SK-N-SH (cell line): ENCODE data around the gene ALX3. TPM values are rescaled to one million over a fixed set of nuclear protein-coding genes. Genes with fewer than 3 reads are reported as not detected.

Experiments used
- CTCF ChIA-PET: fragments of 300-600, 350-600 bp; formaldehyde crosslinking; extraction: SDS; loops from one replicate; lab custom pipeline; 2021; lab: Yijun Ruan, JAX
- POLR2A ChIA-PET: fragments of 350-600 bp; sonication (Branson Sonifier 250); formaldehyde crosslinking; extraction: SDS; loops from one replicate; lab custom pipeline; 2020; ENCODE audit warnings: antibody characterized with exemption, inconsistent platforms; lab: Yijun Ruan, JAX
- DNase-seq: peaks from one replicate; pipeline ENCODE4 v3.0.0; 2012
- H2AFZ ChIP-seq: fragments of 200-600 bp; sonication (generic); 2 replicates; pipeline ENCODE4 v1.8.1; 2016; ENCODE audit warnings: antibody characterized with exemption, mild to moderate bottlenecking, low read depth
- H3F3A ChIP-seq: fragments of 200-600 bp; sonication (generic); replicated peaks from 2 replicates; pipeline ENCODE3; 2016; ENCODE audit warnings: antibody characterized with exemption, mild to moderate bottlenecking; ENCODE audit not compliant: insufficient read depth
- H3K27ac ChIP-seq, 2 experiments: fragments of 200-500 bp in 1 of 2; fragments of 200-600 bp in 1 of 2; sonication (Bioruptor generic) in 1 of 2; sonication (generic), shearing (Covaris generic) in 1 of 2; 2 replicates each; pipeline versions ENCODE4 v1.5.1 to v1.6.1; 2014 to 2016; ENCODE audit warnings: low read depth in 2 of 2, inconsistent platforms in 1 of 2, low read length in 1 of 2, mild to moderate bottlenecking in 1 of 2, mixed read lengths in 1 of 2
- H3K27me3 ChIP-seq: fragments of 200-600 bp; sonication (generic), shearing (Covaris generic); 2 replicates; pipeline ENCODE4 v1.6.1; 2016; ENCODE audit warnings: mixed run types; ENCODE audit not compliant: insufficient read depth
- H3K36me3 ChIP-seq, 2 experiments: fragments of 200-500 bp in 1 of 2; fragments of 200-600 bp in 1 of 2; sonication (Bioruptor generic) in 1 of 2; sonication (generic) in 1 of 2; replicated peaks in 1 of 2; 2 replicates each; pipeline versions ENCODE3 to v1.5.1; 2014 to 2016; ENCODE audit warnings: low read length in 1 of 2, mild to moderate bottlenecking in 1 of 2; ENCODE audit not compliant: insufficient read depth in 2 of 2, control insufficient read depth in 1 of 2
- H3K4me1 ChIP-seq, 2 experiments: fragments of 200-500 bp in 1 of 2; fragments of 200-600 bp in 1 of 2; sonication (Bioruptor generic) in 1 of 2; sonication (generic), shearing (Covaris generic) in 1 of 2; 2 replicates each; pipeline versions ENCODE4 v1.5.1 to v1.6.1; 2014 to 2016; ENCODE audit warnings: low read depth in 1 of 2, low read length in 1 of 2, mixed run types in 1 of 2; ENCODE audit not compliant: insufficient read depth in 2 of 2, control insufficient read depth in 1 of 2
- H3K4me2 ChIP-seq: fragments of 200-600 bp; sonication (generic), shearing (Covaris generic); 2 replicates; pipeline ENCODE4 v1.6.1; 2017; ENCODE audit warnings: mixed run types
- H3K4me3 ChIP-seq, 2 experiments: fragments of 200-500 bp in 1 of 2; fragments of 200-600 bp in 1 of 2; sonication (Bioruptor generic) in 1 of 2; sonication (generic), shearing (Covaris generic) in 1 of 2; 2 replicates each; pipeline versions ENCODE4 v1.5.1 to v1.8.1; 2014 to 2016; ENCODE audit warnings: low read depth in 2 of 2, inconsistent platforms in 1 of 2, low read length in 1 of 2, mild to moderate bottlenecking in 1 of 2, mixed read lengths in 1 of 2, moderate library complexity in 1 of 2
- H3K79me2 ChIP-seq: fragments of 200-600 bp; sonication (generic); 2 replicates; pipeline ENCODE4 v1.8.1; 2017; ENCODE audit warnings: mild to moderate bottlenecking; ENCODE audit not compliant: insufficient read depth
- H3K9ac ChIP-seq: fragments of 200-600 bp; sonication (generic); 2 replicates; pipeline ENCODE4 v1.6.1; 2017; ENCODE audit warnings: mixed run types
- H3K9me2 ChIP-seq: fragments of 200-600 bp; sonication (generic); 2 replicates; pipeline ENCODE4 v1.6.1; 2017; ENCODE audit warnings: mixed run types
- H3K9me3 ChIP-seq: fragments of 200-600 bp; sonication (generic); 2 replicates; pipeline ENCODE4 v1.6.1; 2017; ENCODE audit warnings: mixed run types, mild to moderate bottlenecking, moderate library complexity
- H4K20me1 ChIP-seq: fragments of 200-600 bp; sonication (generic); 2 replicates; pipeline ENCODE4 v1.6.1; 2017; ENCODE audit warnings: mild to moderate bottlenecking, mixed run types; ENCODE audit not compliant: insufficient read depth
- CHD2 ChIP-seq: fragments of 150-350 bp; IDR thresholded peaks from 2 replicates; pipeline ENCODE4 v1.6.1; 2018; ENCODE audit warnings: low read length; ENCODE audit not compliant: partially characterized antibody
- ELF1 ChIP-seq: IDR thresholded peaks from 2 replicates; pipeline ENCODE4 v1.4.0; 2012
- EP300 ChIP-seq, 2 experiments: IDR thresholded peaks; 2 replicates each; pipeline versions ENCODE4 v1.4.0 to v1.6.1; 2012; ENCODE audit warnings: borderline replicate concordance in 1 of 2, low read depth in 1 of 2, low read length in 1 of 2
- FOSL2 ChIP-seq: IDR thresholded peaks from 2 replicates; pipeline ENCODE4 v1.4.0; 2012; ENCODE audit warnings: low read depth, mild to moderate bottlenecking, moderate library complexity, borderline replicate concordance
- GABPA ChIP-seq: IDR thresholded peaks from 2 replicates; pipeline ENCODE4 v1.4.0; 2012; ENCODE audit warnings: low read depth, mild to moderate bottlenecking
- JUND ChIP-seq: IDR thresholded peaks from 2 replicates; pipeline ENCODE4 v1.4.0; 2012
- MXI1 ChIP-seq: IDR thresholded peaks from 2 replicates; pipeline ENCODE4 v1.6.1; 2012; ENCODE audit warnings: mild to moderate bottlenecking, low read depth, low read length, improper control_type of control experiment
- NFIC ChIP-seq: IDR thresholded peaks from 2 replicates; pipeline ENCODE4 v1.4.0; 2012; ENCODE audit warnings: borderline replicate concordance
- NRF1 ChIP-seq: IDR thresholded peaks from 2 replicates; pipeline ENCODE4 v1.6.1; 2012; ENCODE audit warnings: low read depth, mild to moderate bottlenecking, low read length
- POLR2AphosphoS5 ChIP-seq: IDR thresholded peaks from 2 replicates; pipeline ENCODE4 v1.6.1; 2012; ENCODE audit warnings: low read depth, low read length
- RAD21 ChIP-seq: IDR thresholded peaks from 2 replicates; pipeline ENCODE4 v1.6.1; 2012; ENCODE audit warnings: mild to moderate bottlenecking, low read length
- RFX5 ChIP-seq: IDR thresholded peaks from 2 replicates; pipeline ENCODE4 v1.6.1; 2012; ENCODE audit warnings: mild to moderate bottlenecking, improper control_type of control experiment, low read length
- RXRA ChIP-seq: IDR thresholded peaks from 2 replicates; pipeline ENCODE4 v1.4.0; 2012; ENCODE audit warnings: low read depth, mild to moderate bottlenecking, borderline replicate concordance
- SIN3A ChIP-seq: IDR thresholded peaks from 2 replicates; pipeline ENCODE4 v1.6.1; 2012; ENCODE audit warnings: low read depth, mild to moderate bottlenecking, low read length, moderate library complexity, borderline replicate concordance
- SMC3 ChIP-seq: IDR thresholded peaks from 2 replicates; pipeline ENCODE4 v1.6.1; 2012; ENCODE audit warnings: low read depth, low read length, improper control_type of control experiment
- TAF1 ChIP-seq: IDR thresholded peaks from 2 replicates; pipeline ENCODE4 v1.6.1; 2012; ENCODE audit warnings: low read depth, mild to moderate bottlenecking, low read length, moderate library complexity, borderline replicate concordance
- TCF12 ChIP-seq: IDR thresholded peaks from 2 replicates; pipeline ENCODE4 v1.4.0; 2012
- TEAD4 ChIP-seq: IDR thresholded peaks from 2 replicates; pipeline ENCODE4 v1.4.0; 2012; ENCODE audit warnings: mild to moderate bottlenecking, borderline replicate concordance; ENCODE audit not compliant: insufficient read depth
- YY1 ChIP-seq: IDR thresholded peaks from 2 replicates; pipeline ENCODE4 v1.4.0; 2012; ENCODE audit warnings: low read depth, mild to moderate bottlenecking
- WGBS: methylation state at CpG from one replicate; pipeline ENCODE4 v1.1.6; 2017; ENCODE audit warnings: low lambda C conversion rate; 5-methylcytosine and 5-hydroxymethylcytosine counted together
- polyA plus RNA-seq, 3 experiments: library from polyadenylated mRNA; depleted of rRNA; stranded (reverse); fragments of >200 nt; gene quantifications; 2 replicates each; pipeline ENCODE4 v1.2.3, GENCODE V29; 2012
- TF ChIP-seq, protein P1 (sequence below): IDR thresholded peaks from 2 replicates; pipeline ENCODE4 v1.6.1; 2012; ENCODE audit warnings: mild to moderate bottlenecking, low read depth, low read length, moderate library complexity
- TF ChIP-seq, protein P2 (sequence below): fragments of 150-350 bp; IDR thresholded peaks from 2 replicates; pipeline ENCODE4 v1.6.1; 2016; ENCODE audit warnings: mild to moderate bottlenecking, low read depth, low read length
- TF ChIP-seq, protein P3 (sequence below): IDR thresholded peaks from 2 replicates; pipeline ENCODE4 v1.4.0; 2012; ENCODE audit warnings: low read depth
- TF ChIP-seq, protein P4 (sequence below): fragments of 150-350 bp; IDR thresholded peaks from 2 replicates; pipeline ENCODE4 v1.6.1; 2017; ENCODE audit warnings: antibody characterized with exemption, low read length, low read depth, borderline replicate concordance
- TF ChIP-seq, protein P5 (sequence below): IDR thresholded peaks from 2 replicates; pipeline ENCODE4 v1.4.0; 2012; ENCODE audit warnings: low read depth, borderline replicate concordance

ALX3 gene
- polyA plus RNA-seq, 1 of the 3 experiments (the other 2 are of a cell fraction), result not detected

DNA sequence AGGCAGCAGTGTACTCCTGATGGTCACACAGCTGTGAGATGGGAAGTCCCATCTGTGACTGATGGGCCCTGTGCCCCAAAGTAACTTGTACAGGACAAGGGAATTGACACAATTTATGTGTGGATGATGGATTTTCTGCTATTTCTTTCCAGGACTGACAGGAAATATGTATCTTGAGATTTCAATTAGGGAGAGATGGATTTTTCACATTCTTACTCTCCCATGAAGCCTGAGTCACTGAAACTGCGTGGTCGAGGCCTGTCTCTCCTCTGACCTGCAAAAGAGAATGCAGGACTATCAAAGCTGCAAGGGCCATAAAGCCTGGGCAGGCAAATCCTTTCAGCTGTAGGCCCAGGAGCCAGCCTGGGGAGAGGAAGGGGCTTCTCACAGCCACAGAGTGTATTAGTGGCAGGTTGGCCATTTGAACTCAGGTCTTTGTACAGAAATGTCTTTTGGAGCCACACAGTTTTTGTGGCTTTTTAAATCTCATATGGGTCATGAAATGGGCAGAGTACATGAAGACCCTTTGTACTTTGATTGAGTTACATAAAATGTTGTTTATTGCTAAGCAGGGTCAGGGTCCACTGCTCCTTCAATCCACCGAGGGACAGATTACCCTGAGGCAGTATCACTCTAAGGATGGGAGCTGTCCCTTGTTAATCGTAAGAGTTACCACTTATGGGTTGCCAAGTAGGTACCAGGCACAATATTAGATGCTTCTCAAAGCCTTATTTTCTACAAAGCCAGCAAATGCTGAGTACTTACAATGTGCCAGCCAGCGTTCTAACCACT is 14.8 kb downstream of the ALX3 start:
- Histone ChIP-seq H3K4me2 (peak overlapping the region; percentile 52), H3K36me3 (peaks cover 41 to 64% of the 10 kb centered on the region in 2 experiments), H3K9ac (peak overlapping the region; percentile 34; the same call in 1 of the 2 replicates), H3F3A (peaks cover 45% of the 10 kb centered on the region), H3K27ac (peak overlapping the region; percentile 71 to 93), H3K79me2 (no peaks in the 10 kb centered on the region; the same call in 1 of the 2 replicates), H3K9me2 (no peaks in the 10 kb centered on the region), H3K4me3 (no peak overlapping the region), H3K4me1 (peaks cover 60 to 78% of the 10 kb centered on the region in 2 experiments), H3K9me3 (no peaks in the 10 kb centered on the region), H2AFZ (no peak overlapping the region), H4K20me1 (peaks cover 10% of the 10 kb centered on the region), H3K27me3 (no peaks in the 10 kb centered on the region)
- POLR2A ChIA-PET, result interaction anchor here (0.9 to 1.1 kb wide), 2 partner anchors 36 to 45 kb away, joined by 3 to 4 read pairs; no protein-coding TSS in a partner anchor
- 50% methylated on average over 4 of the region's 5 CpGs for WGBS
- DNase-seq, result no peak
- CTCF ChIA-PET, result interaction anchor here (1.0 to 42.0 kb wide), 9 partner anchors 10 to 405 kb away, joined by 4 to 1768 read pairs (median 17); partner anchors contain the start of genes ALX3, KCNC4, STRIP1 and UBL4B
- TF ChIP-seq YY1, result no peak
- peak; percentile 19; the same call in 1 of the 2 replicates for TF ChIP-seq RXRA
- no peak for TF ChIP-seq TAF1
- TF ChIP-seq MXI1, result no peak
- TF ChIP-seq CHD2, result no peak
- TF ChIP-seq SMC3, result no peak
- peak; percentile 43; the same call in 1 of the 2 replicates for TF ChIP-seq POLR2AphosphoS5
- no peak for TF ChIP-seq RFX5
- TF ChIP-seq, protein P1, sequence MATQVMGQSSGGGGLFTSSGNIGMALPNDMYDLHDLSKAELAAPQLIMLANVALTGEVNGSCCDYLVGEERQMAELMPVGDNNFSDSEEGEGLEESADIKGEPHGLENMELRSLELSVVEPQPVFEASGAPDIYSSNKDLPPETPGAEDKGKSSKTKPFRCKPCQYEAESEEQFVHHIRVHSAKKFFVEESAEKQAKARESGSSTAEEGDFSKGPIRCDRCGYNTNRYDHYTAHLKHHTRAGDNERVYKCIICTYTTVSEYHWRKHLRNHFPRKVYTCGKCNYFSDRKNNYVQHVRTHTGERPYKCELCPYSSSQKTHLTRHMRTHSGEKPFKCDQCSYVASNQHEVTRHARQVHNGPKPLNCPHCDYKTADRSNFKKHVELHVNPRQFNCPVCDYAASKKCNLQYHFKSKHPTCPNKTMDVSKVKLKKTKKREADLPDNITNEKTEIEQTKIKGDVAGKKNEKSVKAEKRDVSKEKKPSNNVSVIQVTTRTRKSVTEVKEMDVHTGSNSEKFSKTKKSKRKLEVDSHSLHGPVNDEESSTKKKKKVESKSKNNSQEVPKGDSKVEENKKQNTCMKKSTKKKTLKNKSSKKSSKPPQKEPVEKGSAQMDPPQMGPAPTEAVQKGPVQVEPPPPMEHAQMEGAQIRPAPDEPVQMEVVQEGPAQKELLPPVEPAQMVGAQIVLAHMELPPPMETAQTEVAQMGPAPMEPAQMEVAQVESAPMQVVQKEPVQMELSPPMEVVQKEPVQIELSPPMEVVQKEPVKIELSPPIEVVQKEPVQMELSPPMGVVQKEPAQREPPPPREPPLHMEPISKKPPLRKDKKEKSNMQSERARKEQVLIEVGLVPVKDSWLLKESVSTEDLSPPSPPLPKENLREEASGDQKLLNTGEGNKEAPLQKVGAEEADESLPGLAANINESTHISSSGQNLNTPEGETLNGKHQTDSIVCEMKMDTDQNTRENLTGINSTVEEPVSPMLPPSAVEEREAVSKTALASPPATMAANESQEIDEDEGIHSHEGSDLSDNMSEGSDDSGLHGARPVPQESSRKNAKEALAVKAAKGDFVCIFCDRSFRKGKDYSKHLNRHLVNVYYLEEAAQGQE, result no peak
- peak; percentile 47; the same call in 1 of the 2 replicates for TF ChIP-seq FOSL2
- no peak for TF ChIP-seq GABPA
- TF ChIP-seq NRF1, result no peak
- no peak for TF ChIP-seq NFIC
- TF ChIP-seq TCF12, result peak; percentile 75
- peak; percentile 33; the same call in 1 of the 2 replicates for TF ChIP-seq SIN3A
- TF ChIP-seq, protein P2, sequence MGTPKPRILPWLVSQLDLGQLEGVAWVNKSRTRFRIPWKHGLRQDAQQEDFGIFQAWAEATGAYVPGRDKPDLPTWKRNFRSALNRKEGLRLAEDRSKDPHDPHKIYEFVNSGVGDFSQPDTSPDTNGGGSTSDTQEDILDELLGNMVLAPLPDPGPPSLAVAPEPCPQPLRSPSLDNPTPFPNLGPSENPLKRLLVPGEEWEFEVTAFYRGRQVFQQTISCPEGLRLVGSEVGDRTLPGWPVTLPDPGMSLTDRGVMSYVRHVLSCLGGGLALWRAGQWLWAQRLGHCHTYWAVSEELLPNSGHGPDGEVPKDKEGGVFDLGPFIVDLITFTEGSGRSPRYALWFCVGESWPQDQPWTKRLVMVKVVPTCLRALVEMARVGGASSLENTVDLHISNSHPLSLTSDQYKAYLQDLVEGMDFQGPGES, result no peak
- TF ChIP-seq JUND, result peak; percentile 51
- TF ChIP-seq TEAD4, result peak; percentile 69; the same call in 1 of the 2 replicates
- TF ChIP-seq RAD21, result no peak
- no peak for TF ChIP-seq ELF1
- TF ChIP-seq EP300 (IDR thresholded peaks at IDR 0.05; ENCODE audit: borderline replicate concordance in 1 of 2, low read depth in 1 of 2, low read length in 1 of 2), result peak in 1 of 2 experiments; percentile 66; a peak in 1 of 4 replicates
- TF ChIP-seq, protein P3, sequence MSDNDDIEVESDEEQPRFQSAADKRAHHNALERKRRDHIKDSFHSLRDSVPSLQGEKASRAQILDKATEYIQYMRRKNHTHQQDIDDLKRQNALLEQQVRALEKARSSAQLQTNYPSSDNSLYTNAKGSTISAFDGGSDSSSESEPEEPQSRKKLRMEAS, result 0 out of 2 replicates have a peak, but pooled peaks have one; percentile 20
- TF ChIP-seq, protein P4, sequence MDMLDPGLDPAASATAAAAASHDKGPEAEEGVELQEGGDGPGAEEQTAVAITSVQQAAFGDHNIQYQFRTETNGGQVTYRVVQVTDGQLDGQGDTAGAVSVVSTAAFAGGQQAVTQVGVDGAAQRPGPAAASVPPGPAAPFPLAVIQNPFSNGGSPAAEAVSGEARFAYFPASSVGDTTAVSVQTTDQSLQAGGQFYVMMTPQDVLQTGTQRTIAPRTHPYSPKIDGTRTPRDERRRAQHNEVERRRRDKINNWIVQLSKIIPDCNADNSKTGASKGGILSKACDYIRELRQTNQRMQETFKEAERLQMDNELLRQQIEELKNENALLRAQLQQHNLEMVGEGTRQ, result no peak
- TF ChIP-seq, protein P5, sequence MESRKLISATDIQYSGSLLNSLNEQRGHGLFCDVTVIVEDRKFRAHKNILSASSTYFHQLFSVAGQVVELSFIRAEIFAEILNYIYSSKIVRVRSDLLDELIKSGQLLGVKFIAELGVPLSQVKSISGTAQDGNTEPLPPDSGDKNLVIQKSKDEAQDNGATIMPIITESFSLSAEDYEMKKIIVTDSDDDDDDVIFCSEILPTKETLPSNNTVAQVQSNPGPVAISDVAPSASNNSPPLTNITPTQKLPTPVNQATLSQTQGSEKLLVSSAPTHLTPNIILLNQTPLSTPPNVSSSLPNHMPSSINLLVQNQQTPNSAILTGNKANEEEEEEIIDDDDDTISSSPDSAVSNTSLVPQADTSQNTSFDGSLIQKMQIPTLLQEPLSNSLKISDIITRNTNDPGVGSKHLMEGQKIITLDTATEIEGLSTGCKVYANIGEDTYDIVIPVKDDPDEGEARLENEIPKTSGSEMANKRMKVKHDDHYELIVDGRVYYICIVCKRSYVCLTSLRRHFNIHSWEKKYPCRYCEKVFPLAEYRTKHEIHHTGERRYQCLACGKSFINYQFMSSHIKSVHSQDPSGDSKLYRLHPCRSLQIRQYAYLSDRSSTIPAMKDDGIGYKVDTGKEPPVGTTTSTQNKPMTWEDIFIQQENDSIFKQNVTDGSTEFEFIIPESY, result peak; percentile 33; the same call in 1 of the 2 replicates
